Measurements from ENCODE around the gene DOCK2. TPM values are rescaled to one million over a fixed set of nuclear protein-coding genes. Genes with fewer than 3 reads are reported as not detected.

DOCK2 gene
- total and polyA plus RNA-seq, 9 of the 15 experiments (the other 6 are each of a cell fraction or from before 2014, with no cell fraction given) = 4.5 to 42.6 (median 20.5) TPM

- no peak for ATAC-seq
- ChIA-PET POLR2A (interaction anchor here (0.6 kb wide), 1 partner anchor 587 kb away, joined by 3 read pairs; no protein-coding TSS in a partner anchor), CTCF (ENCODE audit: low intra/inter-chr PET ratio) (no interaction called here)
- no peak for DNase-seq (ENCODE audit: extremely low read depth in 1 of 4, low spot score in 3 of 4)
- no peak for FAIRE-seq
- intact Hi-C loops (cut with micrococcal nuclease) (no loop called here), in situ Hi-C loops (cut with MboI) (no loop called here)
- peaks cover 0 to 10% of the 10 kb centered on the region in 2 experiments; a peak in 3 of 5 replicates for H3K4me1 ChIP-seq (replicated peaks in 1 of 2; ENCODE audit: control insufficient read depth in 2 of 2, insufficient read depth in 2 of 2, low read length in 2 of 2)
- no peaks in the 10 kb centered on the region for H3K9me3 ChIP-seq (replicated peaks; ENCODE audit: control insufficient read depth, insufficient read depth, low read depth, low read length)
- no peaks in the 10 kb centered on the region for H3K9me1 ChIP-seq (ENCODE audit: control insufficient read depth, insufficient read depth, low read length)
- H3K4me3 ChIP-seq = no peak overlapping the region
- WGBS (ENCODE audit: insufficient coverage, low coverage, missing lambda C conversion rate) = 27% methylated on average over 1 of the region's 1 CpG
- H3K36me3 ChIP-seq (ENCODE audit: control insufficient read depth, insufficient read depth, low read length) = no peaks in the 10 kb centered on the region
- no peaks in the 10 kb centered on the region for H3K79me2 ChIP-seq (ENCODE audit: control insufficient read depth, insufficient read depth, low read length)
- H3K27me3 ChIP-seq (ENCODE audit: control insufficient read depth in 2 of 2, insufficient read depth in 2 of 2, low read length in 2 of 2) = no peaks in the 10 kb centered on the region
- no peaks in the 10 kb centered on the region; the same call in 1 of the 2 replicates for H4K20me1 ChIP-seq (replicated peaks; ENCODE audit: control insufficient read depth, insufficient read depth, low read length)
- no TSS peak for BruUV-seq (replicated peaks)
- H2AFZ ChIP-seq (ENCODE audit: low read depth, low read length) = no peak overlapping the region
- no peak for TF ChIP-seq POLR2H (tag; IDR thresholded peaks at IDR 0.05; ENCODE audit: low read depth)
- TF ChIP-seq MBD1 (CRISPR knock-in tag; IDR thresholded peaks at IDR 0.05) = no peak
- TF ChIP-seq E2F5 (CRISPR knock-in tag; IDR thresholded peaks at IDR 0.05) = no peak
- peak; percentile 3; the same call in 1 of the 2 replicates for TF ChIP-seq L3MBTL2 (IDR thresholded peaks at IDR 0.05)
- no peak for TF ChIP-seq HINFP (tag; conservative IDR thresholded peaks at IDR 0.05; ENCODE audit: low read depth)
- TF ChIP-seq SRSF7 (optimal IDR thresholded peaks at IDR 0.05; ENCODE audit: low read depth, low read length) = no peak
- no peak overlapping the region for H3K9ac ChIP-seq (ENCODE audit: insufficient read depth in 1 of 2, low read depth in 2 of 2, low read length in 2 of 2)
- no peak overlapping the region for H3K4me2 ChIP-seq (ENCODE audit: insufficient read depth, low read length)
- H3K27ac ChIP-seq (ENCODE audit: extremely low read depth, low read depth, low read length) = no peak overlapping the region
Measured at GRCh38 chr5:169768416-169768815, 131.3 kb downstream of the DOCK2 start.

Data from K562 (cell line).